Panc1 (cell line): ENCODE results near the gene KAT6B. TPM values are rescaled to one million over a fixed set of nuclear protein-coding genes. Genes with fewer than 3 reads are reported as not detected.

Source experiments
- ATAC-seq: fragments of 200-7000 bp; cut with Tn5 transposase; 2 replicates; pipeline ENCODE4 v1.9.1; 2020; ENCODE audit warnings: mild to moderate bottlenecking, moderate library complexity
- BruUV-seq: library from RNA; stranded (reverse); fragments of 400-500 nt; replicated peaks from 2 replicates; lab custom pipeline; 2021; lab: Mats Ljungman, UMichigan
- CTCF ChIA-PET: fragments of 300-600 bp; sonication (Branson Sonifier 250); formaldehyde crosslinking; loops from one replicate; lab custom pipeline; 2022; ENCODE audit warnings: antibody characterized with exemption; lab: Charles Lee
- POLR2A ChIA-PET: fragments of 300-600 bp; sonication (Branson Sonifier 250); formaldehyde crosslinking; loops from one replicate; lab custom pipeline; 2022; ENCODE audit warnings: antibody characterized with exemption; lab: Charles Lee
- DNase-seq: peaks from one replicate; pipeline ENCODE4 v3.0.0-alpha.2; 2010; ENCODE audit warnings: low read depth, low spot score
- H3K27ac ChIP-seq: 2 replicates; pipeline ENCODE4 v1.5.1; 2011; ENCODE audit warnings: mild to moderate bottlenecking, low read length, inconsistent platforms
- H3K27me3 ChIP-seq: fragments of 200-500 bp; sonication (Bioruptor generic); 2 replicates; pipeline ENCODE4 v1.6.0; 2014; ENCODE audit warnings: low read length, inconsistent platforms; ENCODE audit not compliant: control insufficient read depth, insufficient read depth
- H3K36me3 ChIP-seq: fragments of 200-500 bp; sonication (Bioruptor generic); 2 replicates; pipeline ENCODE4 v1.5.1; 2014; ENCODE audit warnings: inconsistent platforms, mild to moderate bottlenecking, low read length, moderate library complexity; ENCODE audit not compliant: control insufficient read depth, insufficient read depth
- H3K4me1 ChIP-seq: 2 replicates; pipeline ENCODE4 v1.5.1; 2011; ENCODE audit warnings: inconsistent platforms, mild to moderate bottlenecking, low read length, moderate library complexity; ENCODE audit not compliant: control insufficient read depth, insufficient read depth
- H3K4me3 ChIP-seq, 2 experiments: 2 replicates each; pipeline ENCODE4 v1.5.1; 2011 to 2012; ENCODE audit warnings: low read depth in 2 of 2, low read length in 2 of 2, mild to moderate bottlenecking in 2 of 2, inconsistent platforms in 1 of 2, moderate library complexity in 1 of 2
- H3K9me3 ChIP-seq: fragments of 200-500 bp; sonication (Bioruptor generic); 2 replicates; pipeline ENCODE4 v1.5.1; 2014; ENCODE audit warnings: low read depth, mild to moderate bottlenecking, inconsistent platforms, low read length, moderate library complexity; ENCODE audit not compliant: control insufficient read depth, insufficient read depth
- CTCF ChIP-seq: fragments of 450-650 bp; IDR thresholded peaks from 2 replicates; pipeline ENCODE4 v1.5.1; 2017; ENCODE audit warnings: mild to moderate bottlenecking
- POLR2AphosphoS5 ChIP-seq: IDR thresholded peaks from 2 replicates; pipeline ENCODE4 v1.6.1; 2012; ENCODE audit warnings: mild to moderate bottlenecking, low read depth, low read length, moderate library complexity
- REST ChIP-seq, 2 experiments: IDR thresholded peaks; 2 replicates each; pipeline ENCODE4 v1.6.1; 2011 to 2012; ENCODE audit warnings: low read depth in 2 of 2, control low read depth in 1 of 2, low read length in 1 of 2, mild to moderate bottlenecking in 1 of 2, moderate library complexity in 1 of 2; ENCODE audit not compliant: insufficient read depth in 1 of 2
- SIN3A ChIP-seq: IDR thresholded peaks from 2 replicates; pipeline ENCODE4 v1.6.1; 2012; ENCODE audit warnings: low read depth, mild to moderate bottlenecking, low read length, moderate library complexity, borderline replicate concordance; ENCODE audit not compliant: insufficient read depth
- TCF7L2 ChIP-seq: IDR thresholded peaks from 2 replicates; pipeline ENCODE4 v1.6.1; 2011; ENCODE audit warnings: mild to moderate bottlenecking, low read depth, low read length, inconsistent platforms
- in situ Hi-C: cut with HindIII; loops from 2 replicates; pipeline ENCODE4 v1.10.0; 2016; ENCODE audit warnings: low sequenced_read_pairs, low pct_unique_long_range_greater_than_20kb
- intact Hi-C: fragments of 100-400 bp; cut with micrococcal nuclease; formaldehyde crosslinking; loops from one replicate; pipeline ENCODE4 v1.10.0; 2022; ENCODE audit not compliant: unreplicated experiment
- total RNA-seq: library from RNA; stranded (reverse); gene quantifications from one replicate; pipeline ENCODE4 v1.2.1, GENCODE V29; 2021; ENCODE audit not compliant: unreplicated experiment

KAT6B gene
- total RNA-seq, 1 experiment from 2014 or later = 31.1 TPM

GRCh38 chr10:74916283-74916682 is 89.9 kb downstream of the KAT6B start:
- DNase-seq = no peak
- H3K27ac ChIP-seq = no peak overlapping the region
- H3K9me3 ChIP-seq = peaks cover 11% of the 10 kb centered on the region; the same call in 1 of the 2 replicates
- no peak overlapping the region for H3K4me3 ChIP-seq
- ChIA-PET CTCF (no interaction called here), POLR2A (interaction anchor here (0.5 kb wide), 1 partner anchor 37 kb away, joined by 3 read pairs; no protein-coding TSS in a partner anchor)
- H3K4me1 ChIP-seq = 0 out of 2 replicates have a peak, but pooled peaks cover 4% of the 10 kb centered on the region
- TF ChIP-seq POLR2AphosphoS5 (no peak), SIN3A (no peak), REST (IDR thresholded peaks at IDR 0.05; ENCODE audit: insufficient read depth in 1 of 2, low read depth in 2 of 2, low read length in 1 of 2) (no peak), CTCF (no peak), TCF7L2 (no peak)
- intact Hi-C loops = no loop called here
- no peaks in the 10 kb centered on the region for H3K36me3 ChIP-seq
- in situ Hi-C loops = no loop called here
- no peaks in the 10 kb centered on the region for H3K27me3 ChIP-seq
- ATAC-seq = no peak
- no TSS peak for BruUV-seq

- no peak overlapping the region for H3K4me3 ChIP-seq
- DNase-seq (no peak), ATAC-seq (peak; percentile 78)
- intact Hi-C loops = no loop called here
- ChIA-PET POLR2A (no interaction called here), CTCF (no interaction called here)
- H3K27me3 ChIP-seq = no peaks in the 10 kb centered on the region
- peaks cover 17% of the 10 kb centered on the region for H3K4me1 ChIP-seq
- peaks cover 11% of the 10 kb centered on the region; the same call in 1 of the 2 replicates for H3K9me3 ChIP-seq
- no peak for TF ChIP-seq REST (IDR thresholded peaks at IDR 0.05; ENCODE audit: insufficient read depth in 1 of 2, low read depth in 2 of 2, low read length in 1 of 2)
- TF ChIP-seq CTCF = no peak
- TF ChIP-seq TCF7L2 = no peak
- no peak for TF ChIP-seq SIN3A
- TF ChIP-seq POLR2AphosphoS5 = no peak
- in situ Hi-C loops = no loop called here
- no TSS peak for BruUV-seq
- no peak overlapping the region for H3K27ac ChIP-seq
- H3K36me3 ChIP-seq = no peaks in the 10 kb centered on the region
These were observed 91.2 kb downstream of the KAT6B start for GRCh38 chr10:74917481-74918077.
